K562 (cell line): ENCODE data around the gene TXNRD2. TPM values are rescaled to one million over a fixed set of nuclear protein-coding genes. Genes with fewer than 3 reads are reported as not detected.
A peak's percentile ranks its signal among the peaks of the same experiment; 100 is the strongest.

Experiments used
- ARHGAP35 ChIP-seq: fragments of 450-650 bp; IDR thresholded peaks from 2 replicates; pipeline ENCODE4 v1.6.1; 2018; ENCODE audit not compliant: partially characterized antibody
- CBX2 ChIP-seq: fragments of 200-600 bp; sonication (generic); IDR thresholded peaks from one replicate; pipeline ENCODE4 v1.6.1; 2012; ENCODE audit warnings: mild to moderate bottlenecking, low read length, inconsistent platforms; ENCODE audit not compliant: insufficient read depth, poor library complexity, severe bottlenecking
- DACH1 ChIP-seq: fragments of 450-650 bp; IDR thresholded peaks from 2 replicates; pipeline ENCODE4 v1.6.1; 2018; ENCODE audit not compliant: partially characterized antibody
- FIP1L1 ChIP-seq: fragments of 200-400 bp; formaldehyde crosslinking; IDR thresholded peaks from 2 replicates; pipeline ENCODE4 v1.6.1; 2018; ENCODE audit warnings: mild to moderate bottlenecking, low read depth, low read length; ENCODE audit not compliant: poor library complexity, severe bottlenecking
- MAZ ChIP-seq, 2 experiments: fragments of 450-650 bp in 1 of 2; sonication (generic) in 1 of 2; formaldehyde crosslinking; IDR thresholded peaks in 1 of 2; conservative IDR thresholded peaks in 1 of 2; 2 replicates each; pipeline versions ENCODE4 v1.4.0 to v1.5.0; 2020; ENCODE audit warnings: mild to moderate bottlenecking in 1 of 2, missing genetic modification reagents in 1 of 2
- NCOR1 ChIP-seq: fragments of 450-650 bp; IDR thresholded peaks from 2 replicates; pipeline ENCODE4 v1.6.1; 2016; ENCODE audit warnings: mild to moderate bottlenecking, moderate library complexity
- NR2F6 ChIP-seq: fragments of 450-650 bp; formaldehyde crosslinking; IDR thresholded peaks from 2 replicates; pipeline ENCODE4 v1.4.0; 2020; ENCODE audit warnings: mild to moderate bottlenecking
- PHF21A ChIP-seq: fragments of 450-650 bp; IDR thresholded peaks from 2 replicates; pipeline ENCODE4 v1.6.1; 2017; ENCODE audit warnings: low read depth, borderline replicate concordance
- SRSF9 ChIP-seq: fragments of 200-400 bp; formaldehyde crosslinking; IDR thresholded peaks from 2 replicates; pipeline ENCODE4 v1.6.1; 2017; ENCODE audit warnings: low read depth, low read length, borderline replicate concordance
- ZMIZ1 ChIP-seq, 2 experiments: fragments of 150-350 bp in 1 of 2; IDR thresholded peaks; 2 replicates each; pipeline ENCODE4 v1.6.1; 2012 to 2016; ENCODE audit warnings: low read depth in 2 of 2, low read length in 2 of 2, mild to moderate bottlenecking in 1 of 2, moderate library complexity in 1 of 2
- ZNF449 ChIP-seq: fragments of 250-450 bp; sonication (Bioruptor Pico); IDR thresholded peaks from 2 replicates; pipeline ENCODE4 v1.8.0; 2022; ENCODE audit warnings: moderate library complexity, mild to moderate bottlenecking, inconsistent platforms
- ZNF57 ChIP-seq: fragments of 450-650 bp; formaldehyde crosslinking; IDR thresholded peaks from 2 replicates; pipeline ENCODE4 v1.4.0; 2020; ENCODE audit warnings: mild to moderate bottlenecking, moderate library complexity
- polyA plus RNA-seq, 8 experiments: library from polyadenylated mRNA; depleted of rRNA in 4 of 8; stranded (reverse) in 5 of 8; unstranded in 3 of 8; fragments of >200 nt; fragmentation: Nextera tagmentation in 2 of 8; fragmentation: Illumina TruSeq in 1 of 8; extraction: Ambion mirVana in 2 of 8; extraction: Trizol in 1 of 8; gene quantifications; 2 replicates each; pipeline versions ENCODE4 v1.2.1 to v1.2.3, GENCODE V29; 2011 to 2014; ENCODE audit warnings: inconsistent platforms in 1 of 8, missing spikeins in 1 of 8
- total RNA-seq, 7 experiments: library from RNA; depleted of rRNA in 6 of 7; stranded (reverse); fragments of >200 nt in 6 of 7; fragmentation: Illumina TruSeq in 2 of 7; extraction: Trizol in 2 of 7; gene quantifications; 2 replicates each; pipeline versions ENCODE4 v1.2.1 to v1.2.3, GENCODE V29; 2011 to 2021; ENCODE audit warnings: low replicate concordance in 1 of 7
- TF ChIP-seq, protein P1 (sequence below): fragments of 150-350 bp; conservative IDR thresholded peaks from 2 replicates; pipeline ENCODE4 v1.6.1; 2014; ENCODE audit warnings: low read length
- TF ChIP-seq, protein P2 (sequence below): fragments of 450-650 bp; IDR thresholded peaks from 2 replicates; pipeline ENCODE4 v1.6.1; 2016; ENCODE audit warnings: antibody characterized with exemption
- TF ChIP-seq, protein P3 (sequence below), 2 experiments: fragments of 450-650 bp; IDR thresholded peaks; 2 replicates each; pipeline ENCODE4 v1.6.1; 2016

The TXNRD2 gene
- total and polyA plus RNA-seq, 9 of the 15 experiments (the other 6 are each of a cell fraction or from before 2014, with no cell fraction given): 3.3 to 80.2 (median 49.4) TPM

DNA sequence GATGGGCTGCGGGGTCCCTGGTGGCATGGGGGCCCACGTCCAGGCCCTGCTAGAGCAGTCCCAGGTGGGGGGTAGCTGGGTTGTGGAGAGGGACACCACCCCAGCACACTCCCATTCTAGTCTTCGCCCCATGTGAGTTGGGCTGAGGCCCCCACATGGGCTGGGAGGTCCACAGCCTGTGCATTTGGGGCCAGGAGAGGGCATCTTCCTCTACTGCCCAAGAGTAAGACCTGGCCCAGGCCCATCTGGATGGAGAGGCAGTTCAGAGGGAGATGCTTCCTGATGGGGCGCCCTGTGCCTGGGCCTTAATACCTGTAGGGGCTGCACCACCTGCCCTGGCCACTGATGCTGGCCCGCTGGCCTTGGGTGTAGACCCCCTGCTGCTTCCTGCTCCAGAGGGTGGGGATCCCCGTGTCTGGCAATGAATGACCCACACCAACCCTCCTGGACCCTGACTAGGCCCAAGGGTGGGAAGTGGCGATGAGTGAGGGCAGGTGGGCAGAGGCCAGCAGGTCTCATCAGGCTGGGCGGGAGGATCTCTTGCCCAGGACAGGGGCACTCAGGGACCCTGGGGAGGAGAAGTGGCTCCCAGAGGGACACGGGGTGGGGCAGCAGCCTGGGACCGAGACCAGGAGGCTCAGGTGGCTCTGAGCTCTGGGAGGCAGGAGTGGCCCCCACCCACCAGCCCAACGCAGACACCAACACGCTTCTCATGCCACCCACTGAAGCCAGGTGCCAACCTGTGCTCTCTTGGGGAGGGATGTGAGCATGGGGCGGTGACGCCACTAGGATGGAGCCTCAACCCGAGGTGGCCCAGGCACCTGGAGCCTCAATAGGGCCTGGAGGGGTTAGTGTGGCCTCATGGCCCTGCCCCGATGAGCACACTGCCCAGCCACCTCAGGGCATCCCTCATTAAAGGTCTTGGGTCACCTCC lies 69.5 kb downstream of the TXNRD2 start (continued):
- TF ChIP-seq, protein P1, sequence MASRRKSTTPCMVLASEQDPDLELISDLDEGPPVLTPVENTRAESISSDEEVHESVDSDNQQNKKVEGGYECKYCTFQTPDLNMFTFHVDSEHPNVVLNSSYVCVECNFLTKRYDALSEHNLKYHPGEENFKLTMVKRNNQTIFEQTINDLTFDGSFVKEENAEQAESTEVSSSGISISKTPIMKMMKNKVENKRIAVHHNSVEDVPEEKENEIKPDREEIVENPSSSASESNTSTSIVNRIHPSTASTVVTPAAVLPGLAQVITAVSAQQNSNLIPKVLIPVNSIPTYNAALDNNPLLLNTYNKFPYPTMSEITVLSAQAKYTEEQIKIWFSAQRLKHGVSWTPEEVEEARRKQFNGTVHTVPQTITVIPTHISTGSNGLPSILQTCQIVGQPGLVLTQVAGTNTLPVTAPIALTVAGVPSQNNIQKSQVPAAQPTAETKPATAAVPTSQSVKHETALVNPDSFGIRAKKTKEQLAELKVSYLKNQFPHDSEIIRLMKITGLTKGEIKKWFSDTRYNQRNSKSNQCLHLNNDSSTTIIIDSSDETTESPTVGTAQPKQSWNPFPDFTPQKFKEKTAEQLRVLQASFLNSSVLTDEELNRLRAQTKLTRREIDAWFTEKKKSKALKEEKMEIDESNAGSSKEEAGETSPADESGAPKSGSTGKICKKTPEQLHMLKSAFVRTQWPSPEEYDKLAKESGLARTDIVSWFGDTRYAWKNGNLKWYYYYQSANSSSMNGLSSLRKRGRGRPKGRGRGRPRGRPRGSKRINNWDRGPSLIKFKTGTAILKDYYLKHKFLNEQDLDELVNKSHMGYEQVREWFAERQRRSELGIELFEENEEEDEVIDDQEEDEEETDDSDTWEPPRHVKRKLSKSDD: no peak
- no peak for TF ChIP-seq ZNF449 (CRISPR knock-in tag)
- no peak for TF ChIP-seq CBX2
- TF ChIP-seq SRSF9: no peak
- TF ChIP-seq NR2F6: no peak
- TF ChIP-seq ARHGAP35: no peak
- peak; percentile 8 for TF ChIP-seq FIP1L1
- TF ChIP-seq NCOR1: no peak
- TF ChIP-seq PHF21A: no peak
- TF ChIP-seq, protein P2, sequence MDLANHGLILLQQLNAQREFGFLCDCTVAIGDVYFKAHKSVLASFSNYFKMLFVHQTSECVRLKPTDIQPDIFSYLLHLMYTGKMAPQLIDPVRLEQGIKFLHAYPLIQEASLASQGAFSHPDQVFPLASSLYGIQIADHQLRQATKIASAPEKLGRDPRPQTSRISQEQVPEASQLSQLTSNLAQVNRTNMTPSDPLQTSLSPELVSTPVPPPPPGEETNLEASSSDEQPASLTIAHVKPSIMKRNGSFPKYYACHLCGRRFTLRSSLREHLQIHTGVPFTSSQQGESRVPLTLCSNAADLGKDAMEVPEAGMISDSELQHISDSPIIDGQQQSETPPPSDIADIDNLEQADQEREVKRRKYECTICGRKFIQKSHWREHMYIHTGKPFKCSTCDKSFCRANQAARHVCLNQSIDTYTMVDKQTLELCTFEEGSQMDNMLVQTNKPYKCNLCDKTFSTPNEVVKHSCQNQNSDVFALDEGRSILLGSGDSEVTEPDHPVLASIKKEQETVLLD: no peak
- TF ChIP-seq MAZ (CRISPR knock-in tag; conservative IDR thresholded peaks at IDR 0.05 in 1 of 2, IDR thresholded peaks at IDR 0.05 in 1 of 2): no peak
- TF ChIP-seq ZMIZ1 (IDR thresholded peaks at IDR 0.05; ENCODE audit: low read depth in 2 of 2, low read length in 2 of 2): no peak
- TF ChIP-seq DACH1: no peak
- TF ChIP-seq ZNF57 (CRISPR knock-in tag): no peak
- TF ChIP-seq, protein P3, sequence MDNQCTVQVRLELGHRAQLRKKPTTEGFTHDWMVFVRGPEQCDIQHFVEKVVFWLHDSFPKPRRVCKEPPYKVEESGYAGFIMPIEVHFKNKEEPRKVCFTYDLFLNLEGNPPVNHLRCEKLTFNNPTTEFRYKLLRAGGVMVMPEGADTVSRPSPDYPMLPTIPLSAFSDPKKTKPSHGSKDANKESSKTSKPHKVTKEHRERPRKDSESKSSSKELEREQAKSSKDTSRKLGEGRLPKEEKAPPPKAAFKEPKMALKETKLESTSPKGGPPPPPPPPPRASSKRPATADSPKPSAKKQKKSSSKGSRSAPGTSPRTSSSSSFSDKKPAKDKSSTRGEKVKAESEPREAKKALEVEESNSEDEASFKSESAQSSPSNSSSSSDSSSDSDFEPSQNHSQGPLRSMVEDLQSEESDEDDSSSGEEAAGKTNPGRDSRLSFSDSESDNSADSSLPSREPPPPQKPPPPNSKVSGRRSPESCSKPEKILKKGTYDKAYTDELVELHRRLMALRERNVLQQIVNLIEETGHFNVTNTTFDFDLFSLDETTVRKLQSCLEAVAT (IDR thresholded peaks at IDR 0.05): no peak
